NCI-H748 (cell line): ENCODE measurements around the gene RAB7B.
"Not testable (repeated sequence)": the region's sequence is repeated elsewhere in the genome, so short reads cannot be mapped to it uniquely, and the experiment has no call there.

Source experiments
- DNase-seq: peaks from one replicate; lab custom pipeline; 2025; ENCODE audit not compliant: unreplicated experiment; lab: John Stamatoyannopoulos, UW

The RAB7B gene, protein sequence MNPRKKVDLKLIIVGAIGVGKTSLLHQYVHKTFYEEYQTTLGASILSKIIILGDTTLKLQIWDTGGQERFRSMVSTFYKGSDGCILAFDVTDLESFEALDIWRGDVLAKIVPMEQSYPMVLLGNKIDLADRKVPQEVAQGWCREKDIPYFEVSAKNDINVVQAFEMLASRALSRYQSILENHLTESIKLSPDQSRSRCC

GRCh38 chr1:206002871-206003801, at the start of gene RAB7B:
Gene RAB7B (minus strand): TSS chr1:206003395. CDS start chr1:205994135, 9,260 bp downstream.
- DNase-seq: no peak

DNA sequence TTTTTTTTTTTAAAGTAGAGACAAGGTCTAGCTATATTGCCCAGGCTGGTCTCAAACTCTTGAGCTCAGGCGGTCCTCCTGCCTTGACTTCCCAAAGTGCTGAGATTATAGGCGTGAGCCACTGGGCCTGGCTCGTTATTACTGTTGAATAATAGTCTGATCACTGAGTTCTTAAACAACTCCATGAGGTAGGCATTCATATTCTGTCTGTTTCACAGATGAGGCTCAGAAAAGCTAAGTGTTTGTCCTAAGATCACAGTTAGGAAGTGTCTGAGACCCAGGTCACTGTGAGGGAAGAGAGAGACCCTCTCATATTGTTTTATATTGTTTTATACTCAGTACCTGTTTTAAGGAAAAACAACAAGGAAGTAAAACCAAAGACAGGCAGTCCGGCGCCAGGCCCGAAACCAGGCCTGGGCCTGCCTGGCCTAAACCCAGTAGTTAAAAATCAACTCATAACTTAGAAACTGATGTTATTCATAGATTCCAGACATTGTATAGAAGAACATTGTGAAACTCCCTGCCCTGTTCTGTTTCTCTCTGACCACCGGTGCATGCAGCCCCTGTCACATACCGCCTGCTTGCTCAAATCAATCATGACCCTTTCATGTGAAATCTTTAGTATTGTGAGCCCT, 49.2 kb upstream of the RAB7B start:
- DNase-seq: not testable (repeated sequence)

GRCh38 chr1:206050655-206051235, 47.5 kb upstream of the RAB7B start:
- DNase-seq: no peak

GRCh38 chr1:206049919-206050600, 46.9 kb upstream of the RAB7B start:
- peak; percentile 0 for DNase-seq

GRCh38 chr1:206049293-206049692, 46.1 kb upstream of the RAB7B start:
- no peak for DNase-seq

DNA sequence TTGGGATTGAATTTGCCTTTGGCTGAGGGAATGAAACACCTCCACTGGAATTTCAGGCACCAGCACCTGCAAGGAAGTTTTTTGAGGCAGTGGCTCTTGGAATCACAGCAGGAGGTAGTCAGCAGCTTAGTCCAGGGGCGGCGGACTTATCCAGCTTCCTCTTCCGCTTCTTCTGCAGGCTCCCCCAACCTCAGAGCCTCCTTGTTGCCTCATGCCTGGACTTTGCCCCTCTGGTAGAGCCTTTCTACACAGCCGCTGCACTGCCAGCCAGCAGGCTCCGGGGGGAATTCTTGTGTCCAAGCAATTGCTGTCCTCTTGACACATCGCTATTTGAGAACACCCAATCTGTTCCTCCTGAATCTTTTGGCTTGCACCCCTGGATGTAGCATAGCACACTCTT, 45.4 kb upstream of the RAB7B start:
- no peak for DNase-seq

DNA sequence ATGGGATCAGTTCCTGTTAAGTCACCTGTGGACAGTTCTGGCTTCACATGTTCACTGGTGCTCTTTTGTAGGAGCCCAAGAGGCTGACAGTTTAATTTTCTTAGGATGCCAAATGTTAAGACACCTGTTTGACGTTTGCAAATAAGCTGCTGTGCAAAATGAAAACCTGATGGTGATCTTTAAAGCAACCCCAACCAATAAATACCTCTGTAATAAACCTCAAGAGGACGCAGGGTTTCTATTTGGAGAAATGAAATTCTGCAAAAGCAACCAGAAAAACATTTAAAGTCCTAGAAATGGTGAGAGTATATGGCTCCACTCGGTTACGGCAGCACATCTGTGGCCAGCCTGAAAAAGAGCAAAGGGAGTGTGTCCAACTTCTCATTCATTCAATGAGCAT, 44.1 kb upstream of the RAB7B start:
- DNase-seq: no peak

- no peak for DNase-seq
Observed at GRCh38 chr1:206041640-206042039, 38.4 kb upstream of the RAB7B start.

- no peak for DNase-seq
Observed at GRCh38 chr1:206040328-206040727, 37.1 kb upstream of the RAB7B start.

DNA sequence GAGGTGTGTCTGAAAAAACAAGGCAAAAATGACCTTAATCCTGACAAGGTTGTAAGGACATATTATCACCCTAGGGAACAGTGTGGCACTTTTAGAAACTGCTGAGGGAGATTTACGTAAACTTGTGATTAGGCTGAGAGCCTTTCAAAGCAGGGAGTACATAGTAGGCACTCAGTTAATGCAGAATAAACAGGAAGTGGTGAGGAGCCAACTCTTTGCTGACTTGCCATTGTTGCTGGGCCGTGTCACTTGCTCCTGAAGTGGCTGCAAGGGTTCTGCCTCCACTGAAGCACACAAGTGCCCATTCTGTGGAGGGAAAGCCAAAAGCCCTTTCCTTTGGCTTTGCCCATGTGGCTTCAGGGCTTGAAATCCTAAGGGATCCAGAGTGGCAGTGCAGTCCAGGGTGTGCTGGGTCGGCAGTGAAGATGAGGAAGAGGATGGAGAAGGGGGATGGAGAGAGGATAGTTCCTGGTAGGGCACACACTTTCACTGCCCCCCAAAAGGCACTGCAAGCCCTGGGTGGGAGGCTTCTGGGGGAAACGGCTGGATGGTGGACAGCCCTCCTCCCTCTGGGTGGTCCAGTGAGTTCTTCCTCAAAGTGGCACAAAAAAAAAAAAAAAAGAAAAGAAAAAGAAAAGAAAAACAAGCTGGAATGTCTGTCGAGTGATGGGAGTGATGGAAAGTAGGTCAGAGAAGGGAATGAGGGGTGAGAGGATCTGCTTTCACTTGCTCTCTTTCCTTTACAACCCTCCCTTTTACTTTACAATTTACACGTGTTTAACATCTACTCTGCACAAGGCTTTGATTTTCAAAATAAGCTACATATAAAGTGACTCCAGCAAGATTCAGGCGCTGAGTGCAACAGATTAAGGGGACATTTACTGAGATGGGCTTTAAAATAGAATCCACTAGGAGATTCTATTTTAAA, 36.1 kb upstream of the RAB7B start:
- DNase-seq: no peak

DNA sequence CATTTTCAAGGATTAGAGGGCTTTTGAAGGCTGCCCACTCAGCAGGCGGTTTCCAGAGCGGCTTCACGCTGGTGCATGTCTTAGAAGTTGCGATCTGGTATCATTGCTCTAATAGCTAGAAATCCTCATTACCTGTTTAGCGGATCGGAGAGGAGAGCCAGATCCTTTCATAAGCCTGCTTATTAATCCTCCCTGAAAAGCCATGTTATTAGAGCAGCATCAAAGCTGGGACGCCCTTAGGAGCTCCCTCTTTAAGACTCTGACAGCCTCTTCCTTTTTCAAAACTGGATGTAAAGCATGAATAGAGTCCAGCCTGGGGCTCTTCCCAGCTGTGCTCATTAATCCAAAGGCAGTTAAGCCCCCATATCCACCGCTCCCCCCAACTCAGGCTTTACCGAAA, 34.4 kb upstream of the RAB7B start:
- DNase-seq: peak; percentile 1

DNA sequence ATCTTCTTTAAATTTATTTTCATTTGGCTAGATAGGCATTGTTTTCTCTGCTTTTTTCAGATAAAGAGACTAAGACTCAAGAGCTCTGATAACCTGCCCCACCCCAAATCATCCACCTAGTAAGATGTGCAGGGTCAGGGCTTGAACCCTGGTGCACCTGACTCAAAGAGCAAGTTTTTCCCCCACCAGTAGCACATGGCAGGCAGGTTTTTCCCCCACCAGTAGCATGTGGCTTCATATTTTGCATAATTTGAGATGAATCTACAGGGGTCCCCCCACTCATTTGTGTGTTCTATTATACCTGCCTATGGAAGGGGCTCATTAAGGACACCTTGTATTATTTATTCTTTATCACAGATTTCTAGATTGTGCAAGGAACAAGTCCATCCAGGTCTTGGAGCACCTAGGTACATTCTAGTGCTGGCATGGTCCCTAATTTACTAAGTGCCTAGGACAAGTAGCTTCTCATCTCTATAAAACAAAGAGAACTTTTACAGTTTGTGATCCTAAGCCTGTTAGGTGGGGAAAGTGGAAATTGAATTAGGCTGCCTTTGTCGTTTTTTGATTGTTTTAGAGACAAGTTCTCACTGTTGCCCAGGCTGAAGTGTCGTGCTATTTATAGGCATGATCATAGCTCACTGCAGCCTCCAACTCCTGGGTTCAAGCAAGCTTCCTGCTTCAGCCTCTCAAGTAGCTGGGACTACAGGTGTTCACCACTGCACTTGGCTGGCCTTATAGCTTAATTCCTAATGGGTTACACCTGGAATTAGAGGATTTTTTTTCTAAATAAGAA, 33.7 kb upstream of the RAB7B start:
- no peak for DNase-seq

DNA sequence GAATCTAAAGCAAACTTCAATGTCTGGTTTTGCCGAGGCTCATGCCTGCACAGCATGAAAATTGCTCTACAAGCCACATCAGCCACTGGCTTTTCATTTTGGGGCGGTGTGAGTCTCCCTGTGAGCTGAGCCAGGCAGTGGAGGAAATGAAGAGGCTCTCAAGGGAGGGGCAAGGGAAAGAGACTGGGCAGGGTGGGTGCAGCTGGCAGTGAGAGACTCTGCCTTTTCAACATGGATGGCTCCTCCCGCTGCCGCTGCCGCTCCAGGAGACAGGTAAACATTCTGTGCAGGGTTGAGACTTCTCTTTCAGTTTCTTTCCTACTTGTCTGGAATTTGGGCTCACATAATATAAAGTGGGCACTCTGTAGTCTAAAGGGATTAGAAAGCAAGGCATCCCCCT, 31.8 kb upstream of the RAB7B start:
- peak; percentile 14 for DNase-seq

DNA sequence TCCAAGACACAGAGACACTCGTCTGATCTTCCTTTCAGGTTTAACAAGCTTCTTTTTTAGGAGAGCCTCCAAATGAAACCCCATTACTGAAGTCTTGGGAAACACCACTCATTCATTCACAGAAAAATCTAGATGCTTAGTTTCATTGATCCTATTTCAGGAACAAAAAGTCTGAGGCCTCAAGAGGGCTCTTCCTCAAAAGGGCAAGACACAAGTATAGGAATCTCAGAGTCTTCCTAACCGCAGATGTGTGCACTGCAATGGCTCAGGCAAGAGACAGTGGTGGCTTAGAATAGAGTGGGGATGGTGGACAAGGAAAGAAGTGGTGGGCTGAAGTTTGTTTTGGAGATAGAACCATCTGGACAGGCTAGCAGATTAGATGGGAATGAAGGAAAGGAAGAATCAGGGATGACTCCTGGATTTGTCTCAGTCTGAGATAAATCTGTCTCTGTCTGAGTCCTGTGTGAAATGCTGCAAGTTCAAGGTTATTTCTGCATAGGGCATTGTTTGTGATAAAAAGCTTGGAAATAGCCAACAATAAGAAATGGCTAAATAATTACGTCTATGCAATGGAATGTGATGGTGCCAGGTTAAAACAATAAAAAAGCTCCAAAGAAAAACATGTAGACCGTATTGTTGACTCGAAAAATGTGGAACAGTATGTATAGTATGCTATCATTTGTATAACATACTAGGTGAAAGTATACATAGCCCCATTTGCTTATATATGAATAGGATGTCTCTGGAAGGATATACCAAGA, 29.4 kb upstream of the RAB7B start:
- no peak for DNase-seq

DNA sequence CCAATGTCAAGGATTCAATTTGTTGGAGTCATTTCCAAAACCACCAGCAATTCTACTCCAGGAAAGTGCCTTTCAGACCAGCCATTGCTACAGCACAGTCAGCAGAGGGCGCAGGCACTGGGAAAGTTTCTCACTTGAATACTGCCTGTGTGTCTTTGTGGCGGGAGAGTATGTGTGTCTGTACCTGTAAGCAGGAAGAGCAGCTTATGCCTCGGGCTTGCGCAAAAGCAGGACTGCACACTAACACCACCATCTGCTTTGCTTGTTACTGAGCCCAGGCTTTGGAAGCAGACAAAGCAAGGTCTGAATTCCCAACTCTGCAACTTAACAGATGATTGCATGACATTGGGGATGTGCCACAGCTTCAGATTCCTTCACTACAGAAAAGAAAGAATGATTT, 27.5 kb upstream of the RAB7B start:
- peak; percentile 78 for DNase-seq

DNA sequence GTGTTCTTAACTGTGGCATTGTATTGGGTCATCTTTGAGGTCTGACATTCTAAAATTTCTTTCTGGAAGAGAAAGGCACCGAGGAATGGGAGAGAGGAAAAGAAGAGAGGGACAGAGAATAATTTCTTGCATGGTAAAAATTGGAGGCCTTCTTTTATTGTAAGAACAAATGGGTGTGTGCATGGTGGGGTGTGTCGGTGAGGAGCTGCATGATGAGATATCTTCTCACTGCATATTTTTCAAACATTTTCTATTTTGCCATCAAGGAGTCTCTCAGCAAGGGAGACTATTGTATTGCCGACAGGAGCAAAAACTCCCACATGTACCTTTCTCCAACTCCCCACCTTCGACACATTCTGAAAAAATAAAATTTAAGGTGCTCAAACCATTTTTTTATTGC, 27.0 kb upstream of the RAB7B start:
- DNase-seq: no peak

GRCh38 chr1:206029484-206029883, 26.3 kb upstream of the RAB7B start:
- no peak for DNase-seq

GRCh38 chr1:206025283-206025820, 22.2 kb upstream of the RAB7B start:
- no peak for DNase-seq
